Endodermal cell (in vitro differentiated cells): ENCODE results near the gene PDX1. TPM values are rescaled to one million over a fixed set of nuclear protein-coding genes. Genes with fewer than 3 reads are reported as not detected.

Experiments used
- DNase-seq: peaks from one replicate; pipeline ENCODE4 v3.0.0-alpha.2; 2017
- H3K27ac ChIP-seq: 2 replicates; pipeline ENCODE4 v1.5.1; 2013; ENCODE audit warnings: mild to moderate bottlenecking, low read depth, low read length, moderate library complexity
- H3K27me3 ChIP-seq: 2 replicates; pipeline ENCODE4 v1.6.1; 2013; ENCODE audit warnings: mild to moderate bottlenecking, low read length, moderate library complexity; ENCODE audit not compliant: insufficient read depth, control insufficient read depth, poor library complexity, severe bottlenecking
- H3K36me3 ChIP-seq: 2 replicates; pipeline ENCODE4 v1.7.0; 2013; ENCODE audit warnings: mild to moderate bottlenecking, low read length, moderate library complexity; ENCODE audit not compliant: control insufficient read depth, insufficient read depth
- H3K4me1 ChIP-seq: one replicate; pipeline ENCODE4 v1.7.0; 2013; ENCODE audit warnings: low read length; ENCODE audit not compliant: control insufficient read depth, insufficient read depth
- H3K4me3 ChIP-seq: 2 replicates; pipeline ENCODE4 v1.5.1; 2013; ENCODE audit warnings: mild to moderate bottlenecking, low read length, moderate library complexity
- H3K9ac ChIP-seq: 2 replicates; pipeline ENCODE4 v1.6.1; 2013; ENCODE audit warnings: mild to moderate bottlenecking, low read length, moderate library complexity; ENCODE audit not compliant: poor library complexity, severe bottlenecking; ENCODE audit errors: extremely low read depth
- H3K9me3 ChIP-seq: 2 replicates; pipeline ENCODE4 v1.6.1; 2013; ENCODE audit warnings: mild to moderate bottlenecking, low read length, moderate library complexity; ENCODE audit not compliant: control insufficient read depth
- H3K27ac Mint-ChIP-seq: 2 replicates; pipeline ENCODE4 v1.8.0; 2020; ENCODE audit warnings: mixed read lengths
- H3K27me3 Mint-ChIP-seq: 2 replicates; pipeline ENCODE4 v1.8.0; 2021; ENCODE audit warnings: mild to moderate bottlenecking, mixed read lengths; ENCODE audit not compliant: insufficient read depth
- H3K36me3 Mint-ChIP-seq: 2 replicates; pipeline ENCODE4 v1.8.0; 2020; ENCODE audit warnings: low read depth, mixed read lengths
- H3K4me1 Mint-ChIP-seq: 2 replicates; pipeline ENCODE4 v1.8.0; 2020; ENCODE audit warnings: mixed read lengths
- H3K4me3 Mint-ChIP-seq: 2 replicates; pipeline ENCODE4 v1.8.0; 2020; ENCODE audit warnings: mild to moderate bottlenecking, moderate library complexity, mixed read lengths
- H3K9me3 Mint-ChIP-seq: 2 replicates; pipeline ENCODE4 v1.8.0; 2020; ENCODE audit warnings: mild to moderate bottlenecking, mixed read lengths
- WGBS, 2 experiments: methylation state at CpG; one replicate each; pipeline versions ENCODE4 v1.1.5 to v1.1.7; 2013; ENCODE audit warnings: missing lambda C conversion rate in 2 of 2, mixed read lengths in 1 of 2; ENCODE audit not compliant: insufficient coverage in 1 of 2, insufficient read length in 1 of 2; 5-methylcytosine and 5-hydroxymethylcytosine counted together
- total RNA-seq, 2 donors: library from RNA; stranded (reverse); fragmentation: NEBNext Ultra II Directional in 1 of 2; extraction: Animal tissue kit (Norgen Biotek cat#: 25700) in 1 of 2; gene quantifications; 2 replicates in 1 of 2; 3 replicates in 1 of 2; pipeline ENCODE4 v1.2.1, GENCODE V29; 2021
- TF ChIP-seq, protein P1 (sequence below): fragments of 200-600 bp; sonication (generic); conservative IDR thresholded peaks from 2 replicates; pipeline ENCODE4 v1.5.0; 2021; ENCODE audit warnings: antibody characterized with exemption, mild to moderate bottlenecking

The PDX1 gene
- total RNA-seq, 2 donors from 2014 or later, result not detected

DNA sequence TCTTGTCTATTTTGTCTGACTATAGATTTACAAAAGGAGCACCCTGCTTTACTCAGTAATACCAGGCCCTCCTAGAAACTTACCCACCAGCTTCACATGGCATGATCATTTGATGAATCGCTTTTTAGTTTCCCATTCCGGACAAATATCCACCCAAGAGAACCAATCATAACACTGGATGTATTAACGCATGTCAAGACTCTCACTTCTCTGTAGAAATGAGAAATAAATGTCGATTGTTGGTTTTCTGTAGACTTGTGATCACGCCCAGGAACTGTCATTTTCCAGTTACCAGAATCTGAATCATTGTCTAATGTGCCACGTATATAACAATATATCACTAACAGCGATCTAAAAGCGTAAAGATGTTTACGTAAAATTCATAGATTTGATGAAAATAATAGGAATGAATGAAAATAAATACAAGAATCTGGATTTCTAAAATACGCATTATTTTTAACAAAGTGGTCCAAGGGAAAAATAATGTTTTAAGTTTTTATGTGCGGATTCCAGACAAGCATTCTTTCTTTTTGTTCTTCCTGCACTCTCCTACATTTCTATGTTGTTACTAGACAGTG, 35.3 kb downstream of the PDX1 start:
- Mint-ChIP-seq H3K27ac (no peak overlapping the region), H3K4me1 (peaks cover 6% of the 10 kb centered on the region), H3K27me3 (peaks cover 96% of the 10 kb centered on the region), H3K36me3 (no peaks in the 10 kb centered on the region), H3K4me3 (peak overlapping the region; percentile 49), H3K9me3 (no peaks in the 10 kb centered on the region)
- TF ChIP-seq, protein P1, sequence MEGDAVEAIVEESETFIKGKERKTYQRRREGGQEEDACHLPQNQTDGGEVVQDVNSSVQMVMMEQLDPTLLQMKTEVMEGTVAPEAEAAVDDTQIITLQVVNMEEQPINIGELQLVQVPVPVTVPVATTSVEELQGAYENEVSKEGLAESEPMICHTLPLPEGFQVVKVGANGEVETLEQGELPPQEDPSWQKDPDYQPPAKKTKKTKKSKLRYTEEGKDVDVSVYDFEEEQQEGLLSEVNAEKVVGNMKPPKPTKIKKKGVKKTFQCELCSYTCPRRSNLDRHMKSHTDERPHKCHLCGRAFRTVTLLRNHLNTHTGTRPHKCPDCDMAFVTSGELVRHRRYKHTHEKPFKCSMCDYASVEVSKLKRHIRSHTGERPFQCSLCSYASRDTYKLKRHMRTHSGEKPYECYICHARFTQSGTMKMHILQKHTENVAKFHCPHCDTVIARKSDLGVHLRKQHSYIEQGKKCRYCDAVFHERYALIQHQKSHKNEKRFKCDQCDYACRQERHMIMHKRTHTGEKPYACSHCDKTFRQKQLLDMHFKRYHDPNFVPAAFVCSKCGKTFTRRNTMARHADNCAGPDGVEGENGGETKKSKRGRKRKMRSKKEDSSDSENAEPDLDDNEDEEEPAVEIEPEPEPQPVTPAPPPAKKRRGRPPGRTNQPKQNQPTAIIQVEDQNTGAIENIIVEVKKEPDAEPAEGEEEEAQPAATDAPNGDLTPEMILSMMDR, result no peak
- Histone ChIP-seq H3K4me1 (no peaks in the 10 kb centered on the region), H3K36me3 (no peaks in the 10 kb centered on the region), H3K4me3 (no peak overlapping the region), H3K27ac (no peak overlapping the region), H3K27me3 (peaks cover 100% of the 10 kb centered on the region), H3K9me3 (peaks cover 8% of the 10 kb centered on the region), H3K9ac (no peak overlapping the region)
- no peak for DNase-seq
- 62 to 81% methylated on average over 3 to 11 of the region's 11 CpGs for WGBS, 2 experiments

DNA sequence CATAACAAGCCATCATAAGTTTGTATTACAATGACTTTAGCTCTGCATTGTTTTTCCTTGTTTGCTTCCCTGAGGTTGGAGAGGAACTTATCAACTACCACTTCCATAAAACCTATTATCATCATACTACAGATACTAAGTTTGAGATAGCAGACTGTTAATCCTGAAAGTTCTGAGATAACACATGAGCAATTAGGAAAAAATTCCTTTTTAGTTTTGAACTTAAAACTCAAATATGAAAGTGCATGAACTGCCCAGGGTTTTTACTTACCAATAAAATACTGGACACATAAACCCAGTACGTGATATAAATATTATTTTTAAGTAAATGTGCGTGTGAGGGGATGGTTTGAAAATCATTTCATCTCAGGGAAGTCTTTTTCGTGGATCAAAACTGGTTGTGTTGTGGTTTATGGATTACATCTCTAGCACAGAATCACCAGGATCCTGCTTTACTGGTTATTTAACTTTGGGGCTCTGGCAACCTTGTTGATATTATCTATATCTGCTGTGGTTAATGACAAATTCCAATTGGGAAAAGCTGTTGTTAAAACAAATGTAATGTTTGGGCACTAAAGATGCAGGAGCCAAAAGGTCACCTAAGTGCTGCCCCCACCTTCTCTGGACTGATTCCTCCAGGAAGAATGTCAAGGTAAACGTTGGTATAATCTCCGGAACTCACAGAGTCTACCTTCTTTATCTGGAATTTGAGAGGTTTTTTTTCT, 36.9 kb downstream of the PDX1 start:
- 25% methylated on average over 5 of the region's 5 CpGs; no CpG with 5 or more reads in 1 of the 2 experiments for WGBS, 2 experiments
- H3K27ac Mint-ChIP-seq, result no peak overlapping the region
- Histone ChIP-seq H3K4me3 (no peak overlapping the region), H3K27me3 (peaks cover 100% of the 10 kb centered on the region), H3K9ac (no peak overlapping the region), H3K36me3 (no peaks in the 10 kb centered on the region), H3K9me3 (peaks cover 8% of the 10 kb centered on the region), H3K4me1 (no peaks in the 10 kb centered on the region), H3K27ac (no peak overlapping the region)
- H3K4me1 Mint-ChIP-seq, result peaks cover 10% of the 10 kb centered on the region
- no peak for DNase-seq
- no peak overlapping the region for H3K4me3 Mint-ChIP-seq
- peaks cover 95% of the 10 kb centered on the region for H3K27me3 Mint-ChIP-seq
- TF ChIP-seq, protein P1, result no peak
- no peaks in the 10 kb centered on the region for H3K9me3 Mint-ChIP-seq
- no peaks in the 10 kb centered on the region for H3K36me3 Mint-ChIP-seq

DNA sequence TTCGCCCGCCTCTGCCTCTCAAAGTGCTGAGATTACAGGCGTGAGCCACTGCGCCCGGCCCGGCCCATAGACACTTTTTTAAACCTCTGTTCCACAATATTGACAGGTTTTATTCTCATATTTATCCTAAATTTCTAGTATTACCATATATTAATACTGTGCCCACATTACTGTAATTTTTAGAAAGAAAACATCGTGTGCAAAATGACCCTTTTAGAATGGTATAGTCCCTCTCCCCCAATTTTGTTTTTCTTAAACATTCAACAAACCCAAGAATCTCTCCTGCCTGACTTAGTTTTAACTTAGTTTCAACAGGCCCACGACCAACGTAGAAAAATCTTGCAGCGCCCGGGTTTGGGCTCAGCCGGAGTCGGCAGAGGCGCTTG, 40.2 kb downstream of the PDX1 start:
- Histone ChIP-seq H3K4me3 (no peak overlapping the region), H3K36me3 (no peaks in the 10 kb centered on the region), H3K9me3 (peaks cover 6% of the 10 kb centered on the region), H3K9ac (no peak overlapping the region), H3K27me3 (peaks cover 100% of the 10 kb centered on the region), H3K4me1 (peaks cover 4% of the 10 kb centered on the region), H3K27ac (no peak overlapping the region)
- Mint-ChIP-seq H3K9me3 (no peaks in the 10 kb centered on the region), H3K4me3 (peak overlapping the region; percentile 30), H3K27ac (no peak overlapping the region), H3K4me1 (peaks cover 20% of the 10 kb centered on the region), H3K27me3 (peaks cover 97% of the 10 kb centered on the region), H3K36me3 (no peaks in the 10 kb centered on the region)
- whole genome bisulfite sequencing, 2 experiments, result 14 to 35% methylated on average over 6 to 14 of the region's 14 CpGs
- DNase-seq, result no peak
- TF ChIP-seq, protein P1, result no peak
